Nephron progenitor cell (in vitro differentiated cells): ENCODE data around the gene ZFAND2B.
A peak's percentile ranks its signal among the peaks of the same experiment; 100 is the strongest.

ENCODE experiments used
- DNase-seq: peaks from one replicate; pipeline ENCODE4 v3.0.0; 2021
- H3K27ac Mint-ChIP-seq: 2 replicates; pipeline ENCODE4 v1.8.0; 2021; ENCODE audit warnings: mild to moderate bottlenecking, moderate library complexity, mixed read lengths
- H3K27me3 Mint-ChIP-seq: 2 replicates; pipeline ENCODE4 v1.8.0; 2021; ENCODE audit warnings: mild to moderate bottlenecking, low read depth, mixed read lengths; ENCODE audit not compliant: poor library complexity
- H3K36me3 Mint-ChIP-seq: 2 replicates; pipeline ENCODE4 v1.8.0; 2021; ENCODE audit warnings: low read depth, mixed read lengths
- H3K4me1 Mint-ChIP-seq: 2 replicates; pipeline ENCODE4 v1.8.0; 2021; ENCODE audit warnings: mixed read lengths
- H3K4me3 Mint-ChIP-seq: 2 replicates; pipeline ENCODE4 v1.8.0; 2021; ENCODE audit warnings: mild to moderate bottlenecking, moderate library complexity, mixed read lengths
- H3K9me3 Mint-ChIP-seq: 2 replicates; pipeline ENCODE4 v1.8.0; 2021; ENCODE audit warnings: mild to moderate bottlenecking, moderate library complexity, mixed read lengths
- TF ChIP-seq, protein P1 (sequence below): fragments of 200-600 bp; sonication (generic); IDR thresholded peaks from 2 replicates; pipeline ENCODE4 v1.5.0; 2021; ENCODE audit warnings: antibody characterized with exemption

The ZFAND2B gene, protein sequence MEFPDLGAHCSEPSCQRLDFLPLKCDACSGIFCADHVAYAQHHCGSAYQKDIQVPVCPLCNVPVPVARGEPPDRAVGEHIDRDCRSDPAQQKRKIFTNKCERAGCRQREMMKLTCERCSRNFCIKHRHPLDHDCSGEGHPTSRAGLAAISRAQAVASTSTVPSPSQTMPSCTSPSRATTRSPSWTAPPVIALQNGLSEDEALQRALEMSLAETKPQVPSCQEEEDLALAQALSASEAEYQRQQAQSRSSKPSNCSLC

DNA sequence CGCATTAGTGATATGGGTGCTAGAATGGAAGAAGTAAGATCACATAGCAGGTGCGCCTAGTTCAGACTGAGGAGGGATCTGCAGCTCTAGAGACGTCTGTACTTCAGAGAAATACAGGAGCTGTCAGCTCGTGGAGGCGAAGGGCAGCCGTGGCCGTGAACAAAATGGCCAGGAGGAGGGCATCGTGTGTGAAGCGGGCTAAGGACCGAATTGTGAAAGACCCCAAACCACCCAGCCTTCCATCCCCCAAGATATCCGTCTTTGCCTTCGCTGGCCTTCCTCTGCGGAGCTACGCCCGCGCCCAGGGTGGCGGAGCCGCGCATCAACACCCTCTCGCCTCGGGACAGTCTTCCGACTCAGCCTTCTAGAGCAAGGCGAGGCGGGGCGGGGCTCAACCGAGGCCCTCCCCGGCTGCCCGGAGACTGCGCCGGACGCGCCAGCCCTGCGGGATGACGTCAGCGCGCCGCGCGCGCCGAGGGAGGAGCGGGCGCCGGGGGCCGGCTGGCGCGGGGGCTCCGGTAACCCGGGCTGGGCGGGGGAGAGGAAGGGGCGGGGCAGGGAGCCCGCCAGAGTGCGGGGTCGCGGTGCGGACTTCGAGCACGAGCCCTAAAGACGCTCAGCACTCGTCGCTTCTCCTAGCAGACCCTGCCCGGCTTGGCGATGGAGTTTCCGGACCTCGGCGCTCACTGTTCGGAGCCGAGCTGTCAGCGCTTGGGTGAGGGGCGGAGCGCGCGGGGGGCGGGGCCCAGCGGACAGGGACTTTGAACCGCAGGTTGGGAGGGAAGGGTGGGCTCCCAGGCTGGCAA lies at the start of gene ZFAND2B:
Gene ZFAND2B (plus strand): TSS at position 455 of the 806 bp plus-strand sequence. CDS start 206 bp downstream, at position 661.
- no peaks in the 10 kb centered on the region for H3K27me3 Mint-ChIP-seq
- H3K36me3 Mint-ChIP-seq = peaks cover 13% of the 10 kb centered on the region
- H3K27ac Mint-ChIP-seq = peak within 1 kb of the TSS; percentile 97
- H3K4me1 Mint-ChIP-seq = peaks cover 23% of the 10 kb centered on the region
- H3K4me3 Mint-ChIP-seq = peak within 1 kb of the TSS; percentile 92
- TF ChIP-seq, protein P1, sequence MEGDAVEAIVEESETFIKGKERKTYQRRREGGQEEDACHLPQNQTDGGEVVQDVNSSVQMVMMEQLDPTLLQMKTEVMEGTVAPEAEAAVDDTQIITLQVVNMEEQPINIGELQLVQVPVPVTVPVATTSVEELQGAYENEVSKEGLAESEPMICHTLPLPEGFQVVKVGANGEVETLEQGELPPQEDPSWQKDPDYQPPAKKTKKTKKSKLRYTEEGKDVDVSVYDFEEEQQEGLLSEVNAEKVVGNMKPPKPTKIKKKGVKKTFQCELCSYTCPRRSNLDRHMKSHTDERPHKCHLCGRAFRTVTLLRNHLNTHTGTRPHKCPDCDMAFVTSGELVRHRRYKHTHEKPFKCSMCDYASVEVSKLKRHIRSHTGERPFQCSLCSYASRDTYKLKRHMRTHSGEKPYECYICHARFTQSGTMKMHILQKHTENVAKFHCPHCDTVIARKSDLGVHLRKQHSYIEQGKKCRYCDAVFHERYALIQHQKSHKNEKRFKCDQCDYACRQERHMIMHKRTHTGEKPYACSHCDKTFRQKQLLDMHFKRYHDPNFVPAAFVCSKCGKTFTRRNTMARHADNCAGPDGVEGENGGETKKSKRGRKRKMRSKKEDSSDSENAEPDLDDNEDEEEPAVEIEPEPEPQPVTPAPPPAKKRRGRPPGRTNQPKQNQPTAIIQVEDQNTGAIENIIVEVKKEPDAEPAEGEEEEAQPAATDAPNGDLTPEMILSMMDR = no peak
- peak; percentile 96 for DNase-seq
- H3K9me3 Mint-ChIP-seq = peaks cover 18% of the 10 kb centered on the region

DNA sequence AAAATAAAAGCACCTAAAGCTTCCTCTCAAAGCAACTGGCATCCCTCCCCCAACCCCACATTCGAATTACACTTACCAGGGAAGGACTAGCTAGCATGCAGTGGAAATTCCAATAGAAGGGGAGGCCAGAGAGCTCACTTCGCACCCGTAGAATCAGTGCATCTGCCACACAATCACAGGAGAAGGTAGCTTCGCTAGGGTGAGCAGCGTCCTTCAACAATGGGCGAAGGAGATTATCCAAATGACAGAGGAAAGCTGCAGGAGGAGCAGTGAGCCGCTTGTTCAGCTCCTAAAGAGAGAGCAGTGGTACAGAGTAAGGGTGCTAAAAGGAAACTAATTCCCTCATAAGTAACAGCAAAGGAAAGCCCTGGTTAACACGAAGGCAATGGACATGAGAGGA lies 49.2 kb upstream of the ZFAND2B start:
- Mint-ChIP-seq H3K4me3 (no peak overlapping the region), H3K4me1 (peaks cover 15% of the 10 kb centered on the region), H3K27me3 (peaks cover 15% of the 10 kb centered on the region), H3K9me3 (no peaks in the 10 kb centered on the region), H3K27ac (no peak overlapping the region), H3K36me3 (peaks cover 10% of the 10 kb centered on the region)
- no peak for DNase-seq
- TF ChIP-seq, protein P1 = no peak

DNA sequence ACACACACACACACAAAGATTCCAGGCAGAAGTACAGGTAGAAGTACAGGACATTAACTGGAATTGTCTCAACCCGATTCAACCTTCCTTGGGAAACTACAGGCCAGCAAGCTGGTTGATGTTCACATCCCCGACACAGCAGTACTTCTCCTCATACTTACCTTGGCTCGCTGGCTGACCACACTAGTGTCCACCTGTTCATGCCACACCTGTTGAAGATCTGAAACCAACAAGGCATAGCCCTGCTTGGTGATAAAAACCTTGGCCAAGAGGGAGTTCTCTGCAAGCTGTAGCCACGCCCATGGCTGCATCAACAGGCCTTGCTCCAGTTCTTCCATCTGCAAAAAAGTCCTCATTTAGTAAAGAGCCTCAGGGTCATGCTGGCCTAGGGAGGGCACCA lies 48.6 kb upstream of the ZFAND2B start:
- H3K4me3 Mint-ChIP-seq = no peak overlapping the region
- H3K36me3 Mint-ChIP-seq = peaks cover 10% of the 10 kb centered on the region
- H3K27ac Mint-ChIP-seq = no peak overlapping the region
- peaks cover 22% of the 10 kb centered on the region for H3K27me3 Mint-ChIP-seq
- TF ChIP-seq, protein P1 = no peak
- peaks cover 15% of the 10 kb centered on the region for H3K4me1 Mint-ChIP-seq
- H3K9me3 Mint-ChIP-seq = no peaks in the 10 kb centered on the region
- DNase-seq = no peak

DNA sequence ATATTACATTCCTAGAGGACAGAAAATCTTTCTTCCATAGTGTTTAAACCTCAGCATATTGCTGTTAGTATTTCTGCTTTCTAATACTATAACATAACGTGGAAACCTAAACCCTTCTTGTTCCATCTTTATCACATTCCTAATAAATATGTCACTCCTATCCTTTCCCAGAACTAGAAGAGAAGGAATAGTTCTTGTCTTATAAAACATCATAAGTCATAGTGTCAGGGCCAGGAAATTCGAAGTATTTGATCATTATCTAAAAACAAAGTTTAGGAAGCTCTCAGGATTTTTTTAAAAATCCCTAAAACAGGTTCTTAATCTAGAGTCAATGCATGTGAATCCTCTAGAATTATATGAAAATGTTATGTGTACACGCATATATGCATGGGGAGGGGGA lies 48.0 kb upstream of the ZFAND2B start:
- Mint-ChIP-seq H3K9me3 (no peaks in the 10 kb centered on the region), H3K36me3 (peaks cover 10% of the 10 kb centered on the region), H3K27me3 (peaks cover 27% of the 10 kb centered on the region), H3K4me3 (no peak overlapping the region), H3K27ac (no peak overlapping the region), H3K4me1 (peaks cover 15% of the 10 kb centered on the region)
- DNase-seq = no peak
- TF ChIP-seq, protein P1 = no peak

DNA sequence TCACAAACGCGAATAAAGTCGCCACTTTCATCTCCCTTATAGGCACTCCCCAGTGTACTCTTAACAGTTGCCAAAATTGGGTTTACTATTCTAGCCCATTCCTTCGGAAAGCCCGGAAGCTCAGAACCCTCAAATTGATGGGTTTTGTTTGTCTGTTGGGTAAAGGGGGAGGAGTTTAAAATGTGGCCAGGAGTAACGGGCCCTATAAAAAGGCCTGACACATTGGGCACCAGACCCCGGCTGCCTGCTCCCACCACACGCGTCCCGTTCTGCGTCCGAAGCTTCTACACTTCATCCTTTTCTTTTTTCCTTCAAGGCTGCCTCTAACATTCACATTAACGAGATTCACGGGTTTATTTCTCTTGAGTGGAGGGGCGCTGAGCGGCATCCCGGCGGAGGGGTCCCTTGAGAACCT lies 46.8 kb upstream of the ZFAND2B start:
- Mint-ChIP-seq H3K4me3 (peak overlapping the region; percentile 89), H3K9me3 (no peaks in the 10 kb centered on the region), H3K27ac (peak overlapping the region; percentile 84), H3K27me3 (peaks cover 37% of the 10 kb centered on the region), H3K4me1 (peaks cover 15% of the 10 kb centered on the region), H3K36me3 (peaks cover 10% of the 10 kb centered on the region)
- TF ChIP-seq, protein P1 = no peak
- DNase-seq = no peak
